ENCODE measurements around the gene CREB1.

DNA sequence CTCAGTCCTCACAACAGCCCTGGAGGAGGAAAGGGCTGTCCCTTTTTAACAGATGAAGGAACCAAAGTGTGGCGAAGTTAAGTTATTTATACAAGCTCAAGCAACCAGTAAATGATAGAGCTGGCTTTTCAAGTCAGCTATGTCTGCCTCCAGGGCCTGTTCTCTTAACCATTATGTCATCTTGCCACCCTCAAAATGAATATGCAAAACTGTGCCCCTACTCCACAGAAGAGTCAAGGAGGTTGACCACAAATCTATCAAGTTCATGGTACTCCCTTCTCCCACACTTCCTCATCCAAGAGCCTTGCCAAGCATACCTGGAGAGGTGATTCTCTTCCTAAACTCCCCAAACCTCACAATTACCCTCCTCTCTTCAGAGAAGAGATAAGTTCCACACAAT lies 37.3 kb upstream of the CREB1 start:
- TF ChIP-seq, protein P1, sequence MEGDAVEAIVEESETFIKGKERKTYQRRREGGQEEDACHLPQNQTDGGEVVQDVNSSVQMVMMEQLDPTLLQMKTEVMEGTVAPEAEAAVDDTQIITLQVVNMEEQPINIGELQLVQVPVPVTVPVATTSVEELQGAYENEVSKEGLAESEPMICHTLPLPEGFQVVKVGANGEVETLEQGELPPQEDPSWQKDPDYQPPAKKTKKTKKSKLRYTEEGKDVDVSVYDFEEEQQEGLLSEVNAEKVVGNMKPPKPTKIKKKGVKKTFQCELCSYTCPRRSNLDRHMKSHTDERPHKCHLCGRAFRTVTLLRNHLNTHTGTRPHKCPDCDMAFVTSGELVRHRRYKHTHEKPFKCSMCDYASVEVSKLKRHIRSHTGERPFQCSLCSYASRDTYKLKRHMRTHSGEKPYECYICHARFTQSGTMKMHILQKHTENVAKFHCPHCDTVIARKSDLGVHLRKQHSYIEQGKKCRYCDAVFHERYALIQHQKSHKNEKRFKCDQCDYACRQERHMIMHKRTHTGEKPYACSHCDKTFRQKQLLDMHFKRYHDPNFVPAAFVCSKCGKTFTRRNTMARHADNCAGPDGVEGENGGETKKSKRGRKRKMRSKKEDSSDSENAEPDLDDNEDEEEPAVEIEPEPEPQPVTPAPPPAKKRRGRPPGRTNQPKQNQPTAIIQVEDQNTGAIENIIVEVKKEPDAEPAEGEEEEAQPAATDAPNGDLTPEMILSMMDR (conservative IDR thresholded peaks at IDR 0.05; ENCODE audit: low read depth, low read length), result no peak
- no peak for TF ChIP-seq EZH2 (IDR thresholded peaks at IDR 0.05; ENCODE audit: low read length, unreplicated experiment)

Data from PC-3 (cell line).